ENCODE measurements around the gene KCNJ3.
A peak's percentile ranks its signal among the peaks of the same experiment; 100 is the strongest.

The KCNJ3 gene

GRCh38 chr2:154689158-154689557, 9.3 kb upstream of the KCNJ3 start:
- H3K27ac ChIP-seq (ENCODE audit: poor library complexity, severe bottlenecking): no peak overlapping the region
- H3K27me3 ChIP-seq (ENCODE audit: insufficient read depth, poor library complexity, severe bottlenecking): peaks cover 13% of the 10 kb centered on the region
- TF ChIP-seq CTCF (IDR thresholded peaks at IDR 0.05; ENCODE audit: poor library complexity, severe bottlenecking): no peak
- no peaks in the 10 kb centered on the region for H3K9me3 ChIP-seq (ENCODE audit: severe bottlenecking)
- ATAC-seq (ENCODE audit: low read depth): no peak
- H3K4me1 ChIP-seq (ENCODE audit: insufficient read depth, poor library complexity, severe bottlenecking): no peaks in the 10 kb centered on the region
- no peaks in the 10 kb centered on the region for H3K36me3 ChIP-seq (ENCODE audit: low read depth)
- no peak overlapping the region for H3K4me3 ChIP-seq (ENCODE audit: severe bottlenecking)
- DNase-seq (ENCODE audit: low spot score): no peak

- peak; percentile 64; the same call in 1 of the 3 replicates for ATAC-seq (ENCODE audit: low read depth)
- Histone ChIP-seq H3K4me1 (ENCODE audit: insufficient read depth, poor library complexity, severe bottlenecking) (no peaks in the 10 kb centered on the region), H3K27me3 (ENCODE audit: insufficient read depth, poor library complexity, severe bottlenecking) (peaks cover 34% of the 10 kb centered on the region), H3K4me3 (ENCODE audit: severe bottlenecking) (no peak overlapping the region), H3K27ac (ENCODE audit: poor library complexity, severe bottlenecking) (no peak overlapping the region), H3K36me3 (ENCODE audit: low read depth) (no peaks in the 10 kb centered on the region), H3K9me3 (ENCODE audit: severe bottlenecking) (no peaks in the 10 kb centered on the region)
- no peak for DNase-seq (ENCODE audit: low spot score)
- no peak for TF ChIP-seq CTCF (IDR thresholded peaks at IDR 0.05; ENCODE audit: poor library complexity, severe bottlenecking)
Observed at GRCh38 chr2:154692927-154693326, 5.6 kb upstream of the KCNJ3 start.

GRCh38 chr2:154693741-154694340, 4.7 kb upstream of the KCNJ3 start:
- Histone ChIP-seq H3K4me3 (ENCODE audit: severe bottlenecking) (no peak overlapping the region), H3K27me3 (ENCODE audit: insufficient read depth, poor library complexity, severe bottlenecking) (peaks cover 38% of the 10 kb centered on the region), H3K36me3 (ENCODE audit: low read depth) (no peaks in the 10 kb centered on the region), H3K27ac (ENCODE audit: poor library complexity, severe bottlenecking) (no peak overlapping the region), H3K9me3 (ENCODE audit: severe bottlenecking) (no peaks in the 10 kb centered on the region), H3K4me1 (ENCODE audit: insufficient read depth, poor library complexity, severe bottlenecking) (no peaks in the 10 kb centered on the region)
- no peak for DNase-seq (ENCODE audit: low spot score)
- no peak for TF ChIP-seq CTCF (IDR thresholded peaks at IDR 0.05; ENCODE audit: poor library complexity, severe bottlenecking)
- ATAC-seq (ENCODE audit: low read depth): no peak

- no peaks in the 10 kb centered on the region for H3K36me3 ChIP-seq (ENCODE audit: low read depth)
- H3K4me3 ChIP-seq (ENCODE audit: severe bottlenecking): no peak overlapping the region
- TF ChIP-seq CTCF (IDR thresholded peaks at IDR 0.05; ENCODE audit: poor library complexity, severe bottlenecking): no peak
- peaks cover 43% of the 10 kb centered on the region for H3K27me3 ChIP-seq (ENCODE audit: insufficient read depth, poor library complexity, severe bottlenecking)
- no peak for ATAC-seq (ENCODE audit: low read depth)
- H3K27ac ChIP-seq (ENCODE audit: poor library complexity, severe bottlenecking): no peak overlapping the region
- H3K4me1 ChIP-seq (ENCODE audit: insufficient read depth, poor library complexity, severe bottlenecking): no peaks in the 10 kb centered on the region
- no peaks in the 10 kb centered on the region for H3K9me3 ChIP-seq (ENCODE audit: severe bottlenecking)
- DNase-seq (ENCODE audit: low spot score): no peak
Observed at GRCh38 chr2:154694881-154695280, 3.6 kb upstream of the KCNJ3 start.

- ATAC-seq (ENCODE audit: low read depth): no peak
- no peak for TF ChIP-seq CTCF (IDR thresholded peaks at IDR 0.05; ENCODE audit: poor library complexity, severe bottlenecking)
- DNase-seq (ENCODE audit: low spot score): no peak
- no peak overlapping the region for H3K4me3 ChIP-seq (ENCODE audit: severe bottlenecking)
- H3K4me1 ChIP-seq (ENCODE audit: insufficient read depth, poor library complexity, severe bottlenecking): no peaks in the 10 kb centered on the region
- H3K27me3 ChIP-seq (ENCODE audit: insufficient read depth, poor library complexity, severe bottlenecking): peaks cover 54% of the 10 kb centered on the region
- H3K9me3 ChIP-seq (ENCODE audit: severe bottlenecking): no peaks in the 10 kb centered on the region
- no peaks in the 10 kb centered on the region for H3K36me3 ChIP-seq (ENCODE audit: low read depth)
- no peak overlapping the region for H3K27ac ChIP-seq (ENCODE audit: poor library complexity, severe bottlenecking)
Observed at GRCh38 chr2:154696369-154696768, 2.1 kb upstream of the KCNJ3 start.

All from RWPE2 (cell line).